Colonic mucosa (tissue), 4 donors: ENCODE measurements around the gene BIRC6. TPM values are rescaled to one million over a fixed set of nuclear protein-coding genes. Genes with fewer than 3 reads are reported as not detected.

Experiments used
- DNase-seq: peaks from one replicate; pipeline ENCODE4 v3.0.0-alpha.2; 2020
- H3K27ac ChIP-seq: fragments of 200-600 bp; one replicate; pipeline ENCODE4 v1.8.0; 2021
- H3K27me3 ChIP-seq: fragments of 200-600 bp; one replicate; pipeline ENCODE4 v1.8.0; 2021
- H3K36me3 ChIP-seq: fragments of 200-600 bp; one replicate; pipeline ENCODE4 v1.8.0; 2021
- H3K4me1 ChIP-seq: fragments of 200-600 bp; one replicate; pipeline ENCODE4 v1.8.0; 2021; ENCODE audit warnings: mild to moderate bottlenecking
- H3K4me3 ChIP-seq: fragments of 200-600 bp; one replicate; pipeline ENCODE4 v1.8.0; 2021
- H3K9ac ChIP-seq, 2 donors: one replicate each; pipeline ENCODE4 v1.7.0; 2013; ENCODE audit warnings: control low read depth in 2 of 2, low read depth in 2 of 2, low read length in 2 of 2
- H3K9me3 ChIP-seq: fragments of 200-600 bp; one replicate; pipeline ENCODE4 v1.8.0; 2021
- CTCF ChIP-seq: fragments of 200-600 bp; IDR thresholded peaks from one replicate; pipeline ENCODE4 v1.8.0; 2022; ENCODE audit warnings: antibody characterized with exemption, mild to moderate bottlenecking
- intact Hi-C: fragments of 100-400 bp; cut with DNase I; formaldehyde crosslinking; loops from one replicate; pipeline ENCODE4 v1.14.1; 2022
- total RNA-seq, 2 donors: library from RNA; stranded (reverse); fragmentation: NEBNext Ultra II Directional in 1 of 2; extraction: Animal tissue kit (Norgen Biotek cat#: 25700) in 1 of 2; gene quantifications; one replicate each; pipeline ENCODE4 v1.2.1, GENCODE V29; 2021
- donor health status: healthy.
- donor health status: DM: no; HTN: no; CAD: no.
- donor health status: DM: no; HTN: no; CAD: no.

The BIRC6 gene
- total RNA-seq, 2 donors from 2014 or later = 74.6 to 93.1 TPM

- Histone ChIP-seq H3K36me3 (peaks cover 9% of the 10 kb centered on the region), H3K9me3 (no peaks in the 10 kb centered on the region), H3K4me1 (no peaks in the 10 kb centered on the region), H3K27ac (no peak overlapping the region), H3K9ac (no peak overlapping the region), H3K4me3 (no peak overlapping the region), H3K27me3 (no peaks in the 10 kb centered on the region)
- no peak for TF ChIP-seq CTCF
- DNase-seq = no peak
- intact Hi-C loops = no loop called here
Observed at GRCh38 chr2:32514946-32515345, 158.1 kb downstream of the BIRC6 start.

- no peaks in the 10 kb centered on the region for H3K9me3 ChIP-seq
- H3K36me3 ChIP-seq = peaks cover 9% of the 10 kb centered on the region
- intact Hi-C loops = no loop called here
- no peaks in the 10 kb centered on the region for H3K27me3 ChIP-seq
- no peak for DNase-seq
- TF ChIP-seq CTCF = no peak
- H3K4me1 ChIP-seq = no peaks in the 10 kb centered on the region
- no peak overlapping the region for H3K9ac ChIP-seq
- no peak overlapping the region for H3K4me3 ChIP-seq
- no peak overlapping the region for H3K27ac ChIP-seq
Observed at GRCh38 chr2:32516567-32516966, 159.7 kb downstream of the BIRC6 start.

GRCh38 chr2:32522770-32523169, 165.9 kb downstream of the BIRC6 start:
- intact Hi-C loops = no loop called here

GRCh38 chr2:32523686-32524085, 166.9 kb downstream of the BIRC6 start:
- Histone ChIP-seq H3K27ac (no peak overlapping the region), H3K9me3 (no peaks in the 10 kb centered on the region), H3K9ac (no peak overlapping the region), H3K27me3 (no peaks in the 10 kb centered on the region), H3K4me1 (no peaks in the 10 kb centered on the region), H3K36me3 (no peaks in the 10 kb centered on the region), H3K4me3 (no peak overlapping the region)
- intact Hi-C loops = no loop called here
- DNase-seq = no peak
- no peak for TF ChIP-seq CTCF

More at GRCh38 chr2:32522770-32523169, 165.9 kb downstream of the BIRC6 start:
- H3K27ac ChIP-seq = no peak overlapping the region
- H3K9ac ChIP-seq = no peak overlapping the region
- H3K27me3 ChIP-seq = no peaks in the 10 kb centered on the region
- no peaks in the 10 kb centered on the region for H3K9me3 ChIP-seq
- H3K36me3 ChIP-seq = peaks cover 4% of the 10 kb centered on the region
- no peaks in the 10 kb centered on the region for H3K4me1 ChIP-seq
- no peak overlapping the region for H3K4me3 ChIP-seq
- no peak for TF ChIP-seq CTCF
- DNase-seq = no peak

GRCh38 chr2:32532341-32532740, 175.5 kb downstream of the BIRC6 start:
- H3K36me3 ChIP-seq = peaks cover 3% of the 10 kb centered on the region
- intact Hi-C loops = no loop called here
- no peak overlapping the region for H3K27ac ChIP-seq
- no peak overlapping the region for H3K9ac ChIP-seq
- H3K9me3 ChIP-seq = no peaks in the 10 kb centered on the region
- DNase-seq = no peak
- no peaks in the 10 kb centered on the region for H3K27me3 ChIP-seq
- no peak overlapping the region for H3K4me3 ChIP-seq
- no peaks in the 10 kb centered on the region for H3K4me1 ChIP-seq
- TF ChIP-seq CTCF = no peak

GRCh38 chr2:32532961-32533360, 176.1 kb downstream of the BIRC6 start:
- H3K4me1 ChIP-seq = no peaks in the 10 kb centered on the region
- intact Hi-C loops = no loop called here
- no peaks in the 10 kb centered on the region for H3K9me3 ChIP-seq
- H3K27ac ChIP-seq = no peak overlapping the region
- DNase-seq = no peak
- H3K27me3 ChIP-seq = no peaks in the 10 kb centered on the region
- H3K4me3 ChIP-seq = no peak overlapping the region
- peaks cover 3% of the 10 kb centered on the region for H3K36me3 ChIP-seq
- no peak overlapping the region for H3K9ac ChIP-seq
- TF ChIP-seq CTCF = no peak
